ENCODE measurements around the gene AP4E1.

AP4E1 gene

GRCh38 chr15:50959717-50960116 lies 51.2 kb downstream of the AP4E1 start:
- H3K27me3 Mint-ChIP-seq (ENCODE audit: low read depth): no peaks in the 10 kb centered on the region
- no peak overlapping the region for H3K27ac Mint-ChIP-seq
- H3K9me3 Mint-ChIP-seq: peaks cover 56% of the 10 kb centered on the region
- no peak overlapping the region for H3K4me3 Mint-ChIP-seq
- H3K4me1 Mint-ChIP-seq: no peaks in the 10 kb centered on the region
- TF ChIP-seq, protein P1, sequence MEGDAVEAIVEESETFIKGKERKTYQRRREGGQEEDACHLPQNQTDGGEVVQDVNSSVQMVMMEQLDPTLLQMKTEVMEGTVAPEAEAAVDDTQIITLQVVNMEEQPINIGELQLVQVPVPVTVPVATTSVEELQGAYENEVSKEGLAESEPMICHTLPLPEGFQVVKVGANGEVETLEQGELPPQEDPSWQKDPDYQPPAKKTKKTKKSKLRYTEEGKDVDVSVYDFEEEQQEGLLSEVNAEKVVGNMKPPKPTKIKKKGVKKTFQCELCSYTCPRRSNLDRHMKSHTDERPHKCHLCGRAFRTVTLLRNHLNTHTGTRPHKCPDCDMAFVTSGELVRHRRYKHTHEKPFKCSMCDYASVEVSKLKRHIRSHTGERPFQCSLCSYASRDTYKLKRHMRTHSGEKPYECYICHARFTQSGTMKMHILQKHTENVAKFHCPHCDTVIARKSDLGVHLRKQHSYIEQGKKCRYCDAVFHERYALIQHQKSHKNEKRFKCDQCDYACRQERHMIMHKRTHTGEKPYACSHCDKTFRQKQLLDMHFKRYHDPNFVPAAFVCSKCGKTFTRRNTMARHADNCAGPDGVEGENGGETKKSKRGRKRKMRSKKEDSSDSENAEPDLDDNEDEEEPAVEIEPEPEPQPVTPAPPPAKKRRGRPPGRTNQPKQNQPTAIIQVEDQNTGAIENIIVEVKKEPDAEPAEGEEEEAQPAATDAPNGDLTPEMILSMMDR (IDR thresholded peaks at IDR 0.05; ENCODE audit: unreplicated experiment in 3 of 3): no peak
- H3K36me3 Mint-ChIP-seq (ENCODE audit: low read depth): peaks cover 94% of the 10 kb centered on the region

DNA sequence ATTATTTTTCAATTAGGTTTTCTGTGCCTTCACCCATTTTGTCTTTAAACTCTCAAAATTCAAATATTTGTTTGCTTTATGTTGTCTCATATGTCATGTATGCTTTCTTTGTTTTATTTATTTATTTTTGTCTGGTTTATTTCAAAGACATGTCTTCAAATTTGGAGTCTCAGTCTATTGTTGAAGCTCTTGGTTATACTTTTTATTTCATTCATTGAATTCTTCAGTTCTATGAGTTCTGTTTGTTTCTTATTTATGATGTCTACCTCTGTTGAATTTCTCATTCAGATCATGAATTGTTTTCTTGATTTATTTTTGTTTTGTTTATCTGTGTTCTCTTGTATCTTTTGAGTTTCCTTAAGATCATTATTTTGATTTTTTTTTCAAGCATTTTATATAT lies 55.6 kb downstream of the AP4E1 start:
- Mint-ChIP-seq H3K27ac (no peak overlapping the region), H3K4me3 (no peak overlapping the region), H3K4me1 (no peaks in the 10 kb centered on the region), H3K27me3 (ENCODE audit: low read depth) (no peaks in the 10 kb centered on the region), H3K36me3 (ENCODE audit: low read depth) (peaks cover 97% of the 10 kb centered on the region), H3K9me3 (peaks cover 78% of the 10 kb centered on the region)
- TF ChIP-seq, protein P1 (IDR thresholded peaks at IDR 0.05; ENCODE audit: unreplicated experiment in 3 of 3): no peak

DNA sequence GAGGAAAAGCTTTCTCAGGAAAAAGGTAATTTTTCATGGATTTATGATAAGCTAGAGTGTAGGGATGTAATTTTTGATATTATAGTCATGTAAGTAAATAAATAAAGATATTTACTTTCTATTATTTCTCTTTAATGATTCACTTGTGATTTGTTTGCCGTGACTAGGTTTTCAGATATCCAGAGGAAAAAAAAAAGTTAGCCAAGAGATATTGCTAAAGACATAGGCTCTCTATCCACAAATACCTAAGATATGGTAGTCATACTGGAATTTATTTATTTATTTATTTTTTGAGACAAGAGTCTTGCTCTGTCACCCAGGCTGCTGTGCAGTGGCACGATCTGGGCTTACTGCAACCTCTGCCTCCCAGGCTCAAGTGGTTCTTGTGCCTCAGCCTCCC lies 59.9 kb downstream of the AP4E1 start:
- Mint-ChIP-seq H3K36me3 (ENCODE audit: low read depth) (peaks cover 97% of the 10 kb centered on the region), H3K27ac (no peak overlapping the region), H3K9me3 (peaks cover 67% of the 10 kb centered on the region), H3K4me3 (no peak overlapping the region), H3K4me1 (no peaks in the 10 kb centered on the region), H3K27me3 (ENCODE audit: low read depth) (no peaks in the 10 kb centered on the region)
- TF ChIP-seq, protein P1 (IDR thresholded peaks at IDR 0.05; ENCODE audit: unreplicated experiment in 3 of 3): no peak

DNA sequence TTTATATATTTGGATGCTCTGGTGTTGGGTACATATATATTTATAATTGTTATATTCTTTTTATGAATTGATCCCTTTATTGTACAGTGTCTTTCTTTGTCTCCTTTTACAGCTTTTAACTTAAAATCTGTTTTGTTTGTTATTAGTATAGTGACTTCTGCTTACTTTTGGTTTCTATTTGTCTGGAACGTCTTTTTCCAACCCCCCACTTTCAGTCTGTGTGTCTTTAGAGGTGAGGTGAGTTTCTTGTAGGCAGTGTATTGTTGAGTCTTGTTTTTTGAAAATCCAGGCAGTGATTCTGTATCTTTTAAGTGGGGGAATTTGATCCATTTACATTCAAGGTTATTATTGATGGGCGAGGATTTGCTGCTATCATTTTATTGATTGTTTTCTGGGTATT lies 62.0 kb downstream of the AP4E1 start:
- peaks cover 94% of the 10 kb centered on the region for H3K36me3 Mint-ChIP-seq (ENCODE audit: low read depth)
- H3K4me3 Mint-ChIP-seq: no peak overlapping the region
- TF ChIP-seq, protein P1 (IDR thresholded peaks at IDR 0.05; ENCODE audit: unreplicated experiment in 3 of 3): no peak
- no peaks in the 10 kb centered on the region for H3K27me3 Mint-ChIP-seq (ENCODE audit: low read depth)
- no peak overlapping the region for H3K27ac Mint-ChIP-seq
- H3K4me1 Mint-ChIP-seq: no peaks in the 10 kb centered on the region
- peaks cover 55% of the 10 kb centered on the region for H3K9me3 Mint-ChIP-seq

DNA sequence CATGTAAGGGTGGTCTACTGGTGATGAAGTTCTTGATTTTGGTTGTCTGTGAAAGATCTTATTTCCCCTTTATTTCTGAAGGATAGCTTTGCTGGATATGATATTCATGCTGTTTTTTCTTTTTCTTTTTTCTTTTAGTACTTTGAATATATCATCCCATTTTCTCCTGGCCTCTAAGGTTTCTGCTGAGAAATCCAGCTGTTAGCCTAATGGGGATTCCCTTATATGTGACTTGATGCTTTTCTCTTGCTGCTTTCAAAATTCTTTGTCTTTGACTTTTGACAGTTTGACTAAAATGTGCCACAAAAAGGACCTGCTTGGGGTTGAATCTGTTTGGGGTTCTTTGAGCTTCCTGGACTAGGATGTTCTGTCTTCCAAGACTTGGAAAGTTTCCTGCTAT lies 62.6 kb downstream of the AP4E1 start:
- Mint-ChIP-seq H3K9me3 (peaks cover 53% of the 10 kb centered on the region), H3K27ac (no peak overlapping the region), H3K36me3 (ENCODE audit: low read depth) (peaks cover 94% of the 10 kb centered on the region), H3K4me1 (no peaks in the 10 kb centered on the region), H3K27me3 (ENCODE audit: low read depth) (no peaks in the 10 kb centered on the region), H3K4me3 (no peak overlapping the region)
- TF ChIP-seq, protein P1 (IDR thresholded peaks at IDR 0.05; ENCODE audit: unreplicated experiment in 3 of 3): no peak

GRCh38 chr15:50971542-50971941 lies 63.1 kb downstream of the AP4E1 start:
- H3K27me3 Mint-ChIP-seq (ENCODE audit: low read depth): no peaks in the 10 kb centered on the region
- TF ChIP-seq, protein P1 (IDR thresholded peaks at IDR 0.05; ENCODE audit: unreplicated experiment in 3 of 3): no peak
- H3K4me1 Mint-ChIP-seq: no peaks in the 10 kb centered on the region
- peaks cover 89% of the 10 kb centered on the region for H3K36me3 Mint-ChIP-seq (ENCODE audit: low read depth)
- no peak overlapping the region for H3K4me3 Mint-ChIP-seq
- H3K27ac Mint-ChIP-seq: no peak overlapping the region
- H3K9me3 Mint-ChIP-seq: peaks cover 53% of the 10 kb centered on the region
